ENCODE results near the gene SGPP2.
A peak's percentile ranks its signal among the peaks of the same experiment; 100 is the strongest.
"Not testable (repeated sequence)": the region's sequence is repeated elsewhere in the genome, so short reads cannot be mapped to it uniquely, and the experiment has no call there.

SGPP2 gene

DNA sequence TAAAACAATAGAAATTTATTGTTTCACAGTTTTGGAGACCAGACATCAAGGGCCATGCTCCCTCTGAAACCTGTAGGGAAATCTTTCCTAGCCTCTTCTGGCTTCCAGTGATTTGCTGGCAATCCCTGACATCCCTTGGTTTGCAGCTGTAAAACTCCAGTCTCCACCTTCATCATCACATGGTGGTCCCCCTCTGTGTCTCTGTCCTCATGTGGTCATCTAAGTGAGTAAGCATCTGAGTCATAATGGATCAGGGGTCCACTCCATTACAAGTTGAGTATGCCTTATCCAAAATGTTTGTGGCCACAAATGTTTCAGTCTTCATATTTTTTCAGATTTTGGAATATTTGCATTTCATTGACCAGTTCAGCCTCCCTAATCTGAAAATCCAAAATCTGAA lies 5.6 kb upstream of the SGPP2 start:
- Mint-ChIP-seq H3K4me3 (no peak overlapping the region), H3K4me1 (ENCODE audit: low read depth) (peaks cover 2% of the 10 kb centered on the region), H3K27me3 (ENCODE audit: low read depth) (peaks cover 25% of the 10 kb centered on the region), H3K27ac (no peak overlapping the region), H3K9me3 (peaks cover 9% of the 10 kb centered on the region), H3K36me3 (ENCODE audit: low read depth) (no peaks in the 10 kb centered on the region)
- DNase-seq (ENCODE audit: low spot score) = no peak

DNA sequence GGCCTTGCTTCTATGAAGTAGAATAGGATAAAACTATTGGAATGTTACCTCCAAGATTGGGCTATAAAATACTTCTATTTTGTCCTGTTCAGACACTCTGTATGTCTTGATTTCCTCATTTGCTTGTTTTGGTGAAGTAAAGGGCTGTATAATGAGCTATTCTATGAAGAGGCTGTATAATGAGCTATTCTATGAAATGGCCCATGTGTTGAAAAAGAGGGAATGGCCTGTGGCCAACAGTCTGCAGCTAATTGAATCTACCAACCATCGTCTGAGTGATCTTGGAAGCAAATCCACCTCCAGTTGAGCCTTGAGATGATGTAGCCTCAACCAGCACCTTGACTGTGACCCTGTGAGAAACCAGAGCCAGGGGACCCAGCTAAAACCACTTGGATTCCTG lies 3.8 kb upstream of the SGPP2 start:
- H3K4me1 Mint-ChIP-seq (ENCODE audit: low read depth) = peaks cover 9% of the 10 kb centered on the region
- H3K4me3 Mint-ChIP-seq = no peak overlapping the region
- DNase-seq (ENCODE audit: low spot score) = no peak
- H3K36me3 Mint-ChIP-seq (ENCODE audit: low read depth) = no peaks in the 10 kb centered on the region
- peaks cover 5% of the 10 kb centered on the region for H3K9me3 Mint-ChIP-seq
- H3K27me3 Mint-ChIP-seq (ENCODE audit: low read depth) = peaks cover 34% of the 10 kb centered on the region
- H3K27ac Mint-ChIP-seq = no peak overlapping the region

DNA sequence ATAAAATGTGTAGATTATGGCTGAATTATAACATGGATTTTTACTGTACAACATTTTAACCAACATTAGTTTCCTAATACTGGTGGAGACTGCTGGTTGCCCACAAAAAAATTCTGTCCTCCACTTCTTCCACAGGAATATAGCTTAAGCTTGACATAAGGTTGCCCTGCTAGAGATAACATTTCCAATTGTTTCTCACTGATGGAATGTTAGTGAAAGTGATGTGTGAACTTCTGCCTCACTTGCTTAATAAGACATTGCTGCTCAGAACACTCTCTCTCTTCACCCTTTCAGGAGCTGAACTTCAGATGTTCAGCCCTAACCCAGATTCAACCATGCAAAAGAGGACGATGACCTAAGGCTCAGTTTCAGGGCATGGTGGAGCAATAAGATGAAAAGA lies 2.7 kb upstream of the SGPP2 start:
- Mint-ChIP-seq H3K36me3 (ENCODE audit: low read depth) (no peaks in the 10 kb centered on the region), H3K27ac (no peak overlapping the region), H3K4me3 (no peak overlapping the region), H3K27me3 (ENCODE audit: low read depth) (peaks cover 41% of the 10 kb centered on the region), H3K9me3 (no peaks in the 10 kb centered on the region), H3K4me1 (ENCODE audit: low read depth) (peaks cover 17% of the 10 kb centered on the region)
- no peak for DNase-seq (ENCODE audit: low spot score)

DNA sequence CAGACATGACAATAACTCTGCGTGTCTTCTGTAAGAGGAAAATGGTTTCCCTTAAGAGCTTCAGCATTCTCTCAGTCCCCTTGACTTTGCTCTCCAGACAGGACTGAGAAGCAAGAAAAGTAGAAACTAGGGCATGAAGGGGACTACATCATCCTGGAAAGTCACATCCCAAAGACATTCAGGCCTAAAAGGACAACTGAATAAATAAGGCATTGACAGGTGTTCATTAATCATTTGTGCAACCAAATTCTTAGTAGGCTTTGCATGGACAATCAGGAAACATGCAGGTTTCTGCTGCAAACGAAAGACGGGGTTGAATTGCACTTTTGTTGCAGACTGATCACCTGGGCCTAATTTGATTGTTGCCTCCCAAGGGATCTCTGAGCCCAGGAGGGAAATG lies 1.2 kb upstream of the SGPP2 start:
- Mint-ChIP-seq H3K4me1 (ENCODE audit: low read depth) (peaks cover 20% of the 10 kb centered on the region), H3K9me3 (no peaks in the 10 kb centered on the region), H3K36me3 (ENCODE audit: low read depth) (no peaks in the 10 kb centered on the region), H3K27me3 (ENCODE audit: low read depth) (peaks cover 41% of the 10 kb centered on the region), H3K27ac (no peak overlapping the region), H3K4me3 (peak overlapping the region; percentile 81)
- no peak for DNase-seq (ENCODE audit: low spot score)

DNA sequence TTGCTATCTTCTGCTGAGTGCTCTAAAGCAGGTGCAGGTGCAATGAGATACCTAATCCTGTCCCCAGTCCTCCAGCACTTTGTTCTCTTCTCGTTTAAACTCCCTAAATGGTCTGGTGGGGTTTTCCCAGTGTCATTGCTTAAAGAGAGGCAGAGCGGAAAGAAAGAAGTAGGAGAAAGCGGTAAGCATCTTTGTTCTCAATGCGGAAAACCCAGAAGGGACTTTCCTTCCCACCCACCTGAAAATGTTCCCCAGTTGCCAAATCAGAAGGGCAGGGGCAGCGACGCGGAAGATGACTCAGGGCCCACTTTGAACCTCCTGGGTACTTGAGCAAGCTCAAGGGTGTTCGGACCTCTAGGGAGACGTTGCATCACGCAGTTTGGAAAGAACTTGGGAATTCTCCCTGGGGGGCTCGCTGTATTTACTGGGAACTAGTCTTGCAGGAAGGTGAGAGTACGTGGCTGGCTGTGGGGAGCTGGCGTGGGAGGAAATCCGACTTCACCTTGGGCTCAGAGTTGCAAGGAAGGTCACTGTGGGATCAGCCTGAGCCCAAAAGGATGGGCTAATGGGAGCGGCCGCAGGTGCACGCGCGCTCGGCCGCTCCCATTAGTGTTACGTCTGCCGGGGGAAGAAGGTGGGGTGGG lies 589 bp upstream of the SGPP2 start:
- DNase-seq (ENCODE audit: low spot score) = peak; percentile 74
- H3K4me3 Mint-ChIP-seq = peak overlapping the region; percentile 81
- H3K9me3 Mint-ChIP-seq = no peaks in the 10 kb centered on the region
- H3K4me1 Mint-ChIP-seq (ENCODE audit: low read depth) = peaks cover 20% of the 10 kb centered on the region
- H3K36me3 Mint-ChIP-seq (ENCODE audit: low read depth) = no peaks in the 10 kb centered on the region
- H3K27ac Mint-ChIP-seq = peak overlapping the region; percentile 41
- H3K27me3 Mint-ChIP-seq (ENCODE audit: low read depth) = peaks cover 41% of the 10 kb centered on the region

DNA sequence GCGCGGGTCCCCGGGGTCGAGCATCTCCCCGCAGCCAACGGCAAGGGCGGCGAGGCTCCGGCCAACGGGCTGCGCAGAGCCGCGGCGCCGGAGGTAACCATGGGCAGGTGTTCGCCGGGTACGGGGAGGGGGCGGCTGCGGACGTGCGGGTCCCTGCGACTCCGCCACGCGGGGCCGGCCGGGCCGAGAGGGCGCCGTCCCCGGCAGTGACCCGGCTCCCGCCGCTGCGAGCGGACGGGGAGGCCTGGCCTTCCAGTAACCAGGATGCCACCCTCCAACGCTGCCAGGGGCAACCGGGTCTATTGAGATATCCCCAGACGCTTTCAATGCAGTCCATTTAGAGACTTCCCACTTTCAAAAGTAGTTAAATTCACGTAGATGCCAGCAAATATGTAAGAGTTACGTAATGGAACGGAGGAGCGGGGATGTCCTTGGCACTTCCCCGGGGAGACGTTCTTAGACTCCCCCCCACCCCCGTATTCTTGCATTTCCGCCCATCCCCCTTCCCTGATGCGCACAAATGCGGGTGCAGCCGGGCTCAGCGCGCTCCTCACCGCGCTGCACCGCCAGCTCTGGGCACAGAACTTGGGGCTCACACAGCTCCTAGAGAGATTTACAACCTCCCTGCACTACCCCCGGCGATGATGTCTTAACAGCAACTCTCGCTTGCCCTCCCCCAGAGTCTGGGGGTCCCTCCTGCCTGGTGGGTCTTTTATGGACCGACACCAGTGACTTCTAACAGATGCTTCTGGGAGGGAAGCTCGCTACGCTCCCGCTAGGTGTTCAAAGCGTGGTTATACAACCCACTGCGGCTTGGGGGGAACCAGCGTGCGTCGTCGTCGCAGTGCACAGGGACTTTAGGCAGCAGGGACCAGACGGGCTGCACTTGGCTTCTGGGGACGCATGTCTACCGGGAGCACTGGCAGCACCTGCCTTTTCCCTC lies 657 bp downstream of the SGPP2 start:
- peaks cover 41% of the 10 kb centered on the region for H3K27me3 Mint-ChIP-seq (ENCODE audit: low read depth)
- peak overlapping the region; percentile 81 for H3K4me3 Mint-ChIP-seq
- no peak for DNase-seq (ENCODE audit: low spot score)
- no peaks in the 10 kb centered on the region for H3K36me3 Mint-ChIP-seq (ENCODE audit: low read depth)
- peaks cover 6% of the 10 kb centered on the region for H3K9me3 Mint-ChIP-seq
- peak overlapping the region; percentile 60 for H3K27ac Mint-ChIP-seq
- H3K4me1 Mint-ChIP-seq (ENCODE audit: low read depth) = peaks cover 20% of the 10 kb centered on the region

DNA sequence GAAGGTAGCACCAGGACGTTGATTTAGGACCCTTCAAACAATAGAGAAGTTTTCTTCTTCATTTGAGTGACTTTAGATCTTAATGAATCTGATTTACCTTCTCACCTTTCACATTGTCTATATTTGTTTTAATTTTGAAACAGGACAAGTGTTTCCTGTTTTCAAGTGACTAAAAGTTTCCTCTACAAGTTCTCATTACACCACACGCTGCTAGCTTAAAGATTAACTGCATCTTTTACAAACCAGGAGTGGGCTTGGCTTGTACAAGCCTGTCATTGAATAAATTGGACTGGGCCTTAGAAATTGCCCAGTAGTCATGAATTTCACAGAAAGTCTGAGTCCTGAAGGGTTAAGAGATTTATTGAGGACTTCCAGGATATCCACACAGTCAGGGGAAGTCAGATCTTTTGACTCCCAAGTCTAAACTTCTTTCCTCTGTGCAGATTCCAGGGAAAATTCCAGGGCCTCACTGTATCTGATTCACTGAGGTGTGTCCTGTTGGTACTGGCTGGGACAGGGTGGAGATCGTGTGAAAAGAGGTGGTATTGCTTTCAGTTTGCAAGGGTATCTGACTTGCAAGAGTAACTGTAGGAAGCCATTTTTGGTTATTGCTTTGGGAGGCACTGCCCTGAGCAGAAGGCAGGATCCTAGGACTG lies 3.4 kb downstream of the SGPP2 start:
- Mint-ChIP-seq H3K27me3 (ENCODE audit: low read depth) (peaks cover 26% of the 10 kb centered on the region), H3K4me1 (ENCODE audit: low read depth) (peaks cover 20% of the 10 kb centered on the region), H3K9me3 (peaks cover 8% of the 10 kb centered on the region), H3K36me3 (ENCODE audit: low read depth) (no peaks in the 10 kb centered on the region), H3K4me3 (peak overlapping the region; percentile 36), H3K27ac (peak overlapping the region; percentile 0)
- DNase-seq (ENCODE audit: low spot score) = no peak

DNA sequence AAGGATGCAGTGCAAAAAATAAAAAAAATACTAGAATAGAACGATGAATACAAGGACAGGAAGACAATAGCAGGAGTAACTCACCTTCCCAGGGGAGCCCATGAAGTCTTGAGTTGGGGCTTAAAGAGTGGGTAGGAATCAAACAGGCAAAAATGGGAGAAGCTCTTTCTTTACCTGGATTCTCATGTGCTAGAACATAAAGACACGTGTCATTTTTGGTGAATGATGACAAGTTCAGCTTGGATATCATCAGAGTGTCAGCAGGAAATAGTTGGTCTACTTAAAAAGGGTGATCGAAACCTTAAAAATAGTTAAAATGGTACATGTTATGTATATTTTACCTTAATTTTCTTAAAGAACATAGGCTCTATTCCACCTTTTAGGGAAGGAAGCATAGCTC lies 5.7 kb downstream of the SGPP2 start:
- Mint-ChIP-seq H3K27ac (no peak overlapping the region), H3K4me3 (no peak overlapping the region), H3K9me3 (peaks cover 8% of the 10 kb centered on the region), H3K36me3 (ENCODE audit: low read depth) (no peaks in the 10 kb centered on the region), H3K27me3 (ENCODE audit: low read depth) (peaks cover 11% of the 10 kb centered on the region), H3K4me1 (ENCODE audit: low read depth) (peaks cover 14% of the 10 kb centered on the region)
- no peak for DNase-seq (ENCODE audit: low spot score)

DNA sequence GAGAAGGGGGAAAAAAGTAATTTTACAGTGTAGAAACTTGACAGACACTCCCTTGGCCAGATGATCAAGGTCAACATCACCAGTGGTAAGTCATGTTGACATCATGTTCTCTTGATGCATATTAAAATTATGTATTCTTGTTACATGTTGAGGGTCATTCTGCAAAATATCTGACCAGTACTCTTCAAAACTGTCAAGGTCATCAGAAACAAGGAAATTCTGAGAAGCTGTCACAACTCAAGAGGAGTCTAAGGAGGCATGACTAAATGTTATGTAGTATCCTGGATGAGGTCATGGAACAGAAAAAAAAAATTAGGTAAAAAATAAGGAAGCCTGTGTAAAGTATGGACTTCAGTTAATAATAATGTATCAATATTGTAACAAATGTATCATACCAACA lies 6.3 kb downstream of the SGPP2 start:
- no peak for DNase-seq (ENCODE audit: low spot score)
- H3K27me3 Mint-ChIP-seq (ENCODE audit: low read depth) = peaks cover 7% of the 10 kb centered on the region
- no peak overlapping the region for H3K27ac Mint-ChIP-seq
- no peaks in the 10 kb centered on the region for H3K36me3 Mint-ChIP-seq (ENCODE audit: low read depth)
- H3K9me3 Mint-ChIP-seq = peaks cover 8% of the 10 kb centered on the region
- no peak overlapping the region for H3K4me3 Mint-ChIP-seq
- H3K4me1 Mint-ChIP-seq (ENCODE audit: low read depth) = peaks cover 8% of the 10 kb centered on the region

DNA sequence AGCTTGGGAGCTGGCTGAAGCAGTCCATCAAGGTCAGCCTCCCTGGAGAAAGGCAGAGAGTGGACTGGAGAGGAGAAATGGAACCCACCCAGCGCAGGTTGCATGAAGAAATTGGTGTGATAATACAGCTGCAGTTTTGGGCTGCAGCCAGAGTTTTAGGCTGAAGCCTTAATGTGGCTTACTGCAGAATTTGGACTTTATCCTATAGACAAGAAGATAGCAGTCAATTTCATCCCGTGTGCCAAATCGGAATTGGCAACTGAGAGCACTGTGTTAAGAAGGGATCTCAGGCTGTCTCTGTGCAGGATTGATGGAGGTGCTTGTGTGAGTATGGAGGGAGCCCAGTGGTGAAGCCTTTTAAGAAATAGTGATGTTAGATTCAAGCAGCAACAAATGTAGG lies 7.5 kb downstream of the SGPP2 start:
- peaks cover 3% of the 10 kb centered on the region for H3K4me1 Mint-ChIP-seq (ENCODE audit: low read depth)
- DNase-seq (ENCODE audit: low spot score) = no peak
- H3K9me3 Mint-ChIP-seq = peaks cover 8% of the 10 kb centered on the region
- no peak overlapping the region for H3K27ac Mint-ChIP-seq
- H3K4me3 Mint-ChIP-seq = no peak overlapping the region
- no peaks in the 10 kb centered on the region for H3K27me3 Mint-ChIP-seq (ENCODE audit: low read depth)
- H3K36me3 Mint-ChIP-seq (ENCODE audit: low read depth) = no peaks in the 10 kb centered on the region

DNA sequence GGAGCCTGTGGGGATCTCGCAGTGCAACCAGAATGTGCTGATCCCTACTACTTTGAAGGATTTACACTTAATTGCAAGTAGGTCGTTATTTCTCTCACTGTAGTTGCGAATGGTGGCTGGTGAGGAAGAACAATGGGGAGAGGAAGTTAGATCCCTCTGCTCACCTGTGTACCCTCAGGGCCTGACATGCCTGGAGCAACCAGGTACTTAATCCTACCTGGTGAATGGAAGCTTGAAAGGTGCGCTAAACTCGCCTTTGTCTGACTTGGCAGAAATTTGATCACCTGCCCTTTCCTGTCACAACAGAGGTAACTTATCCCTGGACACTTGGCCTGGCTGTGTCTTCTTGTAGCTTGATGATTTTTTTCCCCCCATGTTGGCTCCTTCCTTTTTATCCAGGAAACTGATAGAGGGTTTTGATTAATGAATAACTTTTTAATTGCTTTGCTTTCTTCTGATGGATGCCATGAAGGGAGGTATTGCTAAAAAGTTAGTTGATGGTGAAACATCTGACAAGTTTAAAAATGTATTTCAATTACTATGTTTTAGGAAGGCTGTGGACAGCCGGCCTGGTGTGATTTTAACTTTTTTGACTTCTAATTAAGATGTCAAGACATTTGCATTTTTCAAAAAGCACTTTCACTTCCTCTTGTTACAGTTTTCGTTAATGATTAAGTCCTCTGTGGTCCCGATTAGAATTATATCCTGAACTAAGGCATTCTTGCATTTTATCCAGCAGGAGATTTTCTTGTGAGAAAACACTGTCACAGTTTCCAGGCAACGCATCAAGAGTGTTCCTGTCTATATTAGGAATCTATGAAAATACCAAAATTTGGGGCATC lies 9.2 kb downstream of the SGPP2 start:
- peaks cover 8% of the 10 kb centered on the region for H3K9me3 Mint-ChIP-seq
- no peak for DNase-seq (ENCODE audit: low spot score)
- no peaks in the 10 kb centered on the region for H3K4me1 Mint-ChIP-seq (ENCODE audit: low read depth)
- no peak overlapping the region for H3K4me3 Mint-ChIP-seq
- H3K27ac Mint-ChIP-seq = no peak overlapping the region
- no peaks in the 10 kb centered on the region for H3K36me3 Mint-ChIP-seq (ENCODE audit: low read depth)
- H3K27me3 Mint-ChIP-seq (ENCODE audit: low read depth) = no peaks in the 10 kb centered on the region

DNA sequence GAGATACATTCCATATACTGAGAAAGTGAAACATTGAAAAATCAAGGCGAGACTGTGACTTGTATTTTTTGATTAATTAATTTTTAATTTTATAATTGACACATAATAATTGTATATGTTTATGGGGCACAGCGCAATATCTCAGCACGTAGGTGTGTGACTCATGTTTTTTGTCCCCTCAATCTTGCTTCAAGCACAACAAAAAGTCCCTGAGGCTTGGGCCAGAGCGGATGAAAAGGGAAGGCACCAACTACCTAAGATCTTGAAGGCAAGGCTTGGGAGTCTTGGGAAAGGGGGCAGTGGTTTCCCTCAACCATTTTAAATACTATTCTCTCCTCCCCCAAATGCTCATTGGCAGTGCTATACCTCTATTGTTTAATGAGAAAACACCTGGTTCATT lies 9.9 kb downstream of the SGPP2 start:
- Mint-ChIP-seq H3K4me3 (no peak overlapping the region), H3K27me3 (ENCODE audit: low read depth) (no peaks in the 10 kb centered on the region), H3K9me3 (peaks cover 8% of the 10 kb centered on the region), H3K36me3 (ENCODE audit: low read depth) (no peaks in the 10 kb centered on the region), H3K4me1 (ENCODE audit: low read depth) (no peaks in the 10 kb centered on the region), H3K27ac (no peak overlapping the region)
- DNase-seq (ENCODE audit: low spot score) = no peak

DNA sequence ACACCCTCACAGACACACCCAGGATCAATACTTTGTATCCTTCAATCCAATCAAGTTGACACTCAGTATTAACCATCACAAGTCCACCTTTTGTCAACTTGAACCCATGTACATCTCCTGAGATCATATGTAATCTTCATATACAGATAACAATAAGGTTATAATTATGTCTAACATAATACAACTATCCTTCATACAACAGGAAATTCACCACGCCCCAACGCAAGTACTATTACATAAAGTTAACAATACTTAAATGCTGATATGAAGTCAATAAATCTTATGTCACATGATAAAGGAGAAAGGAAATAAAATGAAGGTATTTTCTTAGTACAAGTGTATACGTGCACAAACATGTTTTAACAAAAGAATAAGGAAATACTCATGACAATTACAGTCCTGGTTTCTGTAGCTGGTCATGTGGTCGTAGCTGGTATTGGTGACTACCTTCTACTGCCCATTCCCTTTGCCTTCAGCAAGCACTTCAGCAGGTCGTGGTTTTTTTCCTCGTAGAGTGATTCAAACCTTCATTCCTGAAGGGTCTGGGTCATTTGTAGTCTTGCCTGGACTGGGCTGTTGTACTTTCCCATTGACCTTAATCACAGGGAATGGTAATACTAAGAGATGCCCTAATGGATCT lies 11.2 kb downstream of the SGPP2 start:
- not testable (repeated sequence) for H3K27me3 Mint-ChIP-seq (ENCODE audit: low read depth); DNase-seq (ENCODE audit: low spot score); H3K4me3 Mint-ChIP-seq; H3K27ac Mint-ChIP-seq; H3K4me1 Mint-ChIP-seq (ENCODE audit: low read depth); H3K9me3 Mint-ChIP-seq; H3K36me3 Mint-ChIP-seq (ENCODE audit: low read depth)

All from T-helper 2 cell treated with Interferon-gamma antibody and Interleukin-4, amounts not matched to agents 5 μg/mL and 100 μg/mL, for 36 hours (primary cell).